Measurements from ENCODE around the gene AKAP8L. TPM values are rescaled to one million over a fixed set of nuclear protein-coding genes. Genes with fewer than 3 reads are reported as not detected.

The AKAP8L gene
- total RNA-seq, 1 experiment from 2014 or later: 106 TPM

- Histone ChIP-seq H3K9ac (ENCODE audit: low read length) (no peak overlapping the region), H2AFZ (ENCODE audit: low read depth, low read length, poor library complexity, severe bottlenecking) (no peak overlapping the region), H3K79me2 (ENCODE audit: insufficient read depth, low read length) (no peaks in the 10 kb centered on the region), H4K20me1 (ENCODE audit: insufficient read depth) (no peaks in the 10 kb centered on the region), H3K4me3 (replicated peaks in 1 of 2; ENCODE audit: low read depth in 1 of 2, low read length in 2 of 2) (no peak overlapping the region), H3K4me2 (ENCODE audit: low read length) (no peak overlapping the region), H3K9me2 (ENCODE audit: insufficient read depth) (no peaks in the 10 kb centered on the region), H3K27ac (ENCODE audit: low read depth, low read length) (no peak overlapping the region), H3K27me3 (ENCODE audit: insufficient read depth, low read length) (no peaks in the 10 kb centered on the region), H3K4me1 (ENCODE audit: control insufficient read depth in 1 of 2, insufficient read depth in 2 of 2, low read length in 2 of 2) (peaks cover 5 to 9% of the 10 kb centered on the region in 2 experiments; a peak in 3 of 4 replicates), H3K9me3 (ENCODE audit: control insufficient read depth in 1 of 2, insufficient read depth in 1 of 2, low read depth in 1 of 2, low read length in 2 of 2) (no peaks in the 10 kb centered on the region), H3K36me3 (ENCODE audit: control insufficient read depth in 1 of 2, insufficient read depth in 2 of 2, low read length in 2 of 2) (no peaks in the 10 kb centered on the region)
- intact Hi-C loops (cut with micrococcal nuclease): loop anchor here (10.0 kb wide), 1 partner anchor 98 kb away; no protein-coding TSS in a partner anchor
- POLR2A ChIA-PET: no interaction called here
- RAD21 ChIA-PET (ENCODE audit: low non-redundant PET in 1 of 2, low total read pairs in 2 of 2, uncharacterized antibody in 2 of 2, unreplicated experiment in 2 of 2): no interaction called here
- DNase-seq (ENCODE audit: low read depth, low spot score) (peak; percentile 27), ATAC-seq (peak; percentile 15; the same call in 1 of the 2 replicates)
- BruUV-seq (replicated peaks): no TSS peak
- TF ChIP-seq CBX3 (IDR thresholded peaks at IDR 0.05; ENCODE audit: low read depth) (no peak), MAX (IDR thresholded peaks at IDR 0.05) (no peak), SP1 (IDR thresholded peaks at IDR 0.05; ENCODE audit: low read depth) (no peak), EGR1 (IDR thresholded peaks at IDR 0.05; ENCODE audit: low read depth) (no peak), YY1 (IDR thresholded peaks at IDR 0.05; ENCODE audit: extremely low read depth, insufficient replicate concordance, low read depth, low read length) (no peak), ELF1 (IDR thresholded peaks at IDR 0.05; ENCODE audit: borderline replicate concordance, low read depth) (no peak), EZH2phosphoT487 (IDR thresholded peaks at IDR 0.05; ENCODE audit: borderline replicate concordance) (no peak), CEBPB (IDR thresholded peaks at IDR 0.05; ENCODE audit: low read depth) (no peak), EZH2 (IDR thresholded peaks at IDR 0.05) (no peak), POLR2A (IDR thresholded peaks at IDR 0.05; ENCODE audit: borderline replicate concordance, extremely low read depth, insufficient read depth, insufficient read length) (no peak), RAD21 (IDR thresholded peaks at IDR 0.05; ENCODE audit: low read depth) (no peak), SIN3A (IDR thresholded peaks at IDR 0.05; ENCODE audit: low read depth) (no peak), ZNF274 (IDR thresholded peaks at IDR 0.05; ENCODE audit: low read depth, low read length) (no peak), TCF7L2 (IDR thresholded peaks at IDR 0.05; ENCODE audit: borderline replicate concordance, extremely low read depth, insufficient read depth, insufficient read length) (no peak), SRF (IDR thresholded peaks at IDR 0.05; ENCODE audit: low read depth) (no peak), JUND (IDR thresholded peaks at IDR 0.05) (no peak)
- TF ChIP-seq, protein P1, sequence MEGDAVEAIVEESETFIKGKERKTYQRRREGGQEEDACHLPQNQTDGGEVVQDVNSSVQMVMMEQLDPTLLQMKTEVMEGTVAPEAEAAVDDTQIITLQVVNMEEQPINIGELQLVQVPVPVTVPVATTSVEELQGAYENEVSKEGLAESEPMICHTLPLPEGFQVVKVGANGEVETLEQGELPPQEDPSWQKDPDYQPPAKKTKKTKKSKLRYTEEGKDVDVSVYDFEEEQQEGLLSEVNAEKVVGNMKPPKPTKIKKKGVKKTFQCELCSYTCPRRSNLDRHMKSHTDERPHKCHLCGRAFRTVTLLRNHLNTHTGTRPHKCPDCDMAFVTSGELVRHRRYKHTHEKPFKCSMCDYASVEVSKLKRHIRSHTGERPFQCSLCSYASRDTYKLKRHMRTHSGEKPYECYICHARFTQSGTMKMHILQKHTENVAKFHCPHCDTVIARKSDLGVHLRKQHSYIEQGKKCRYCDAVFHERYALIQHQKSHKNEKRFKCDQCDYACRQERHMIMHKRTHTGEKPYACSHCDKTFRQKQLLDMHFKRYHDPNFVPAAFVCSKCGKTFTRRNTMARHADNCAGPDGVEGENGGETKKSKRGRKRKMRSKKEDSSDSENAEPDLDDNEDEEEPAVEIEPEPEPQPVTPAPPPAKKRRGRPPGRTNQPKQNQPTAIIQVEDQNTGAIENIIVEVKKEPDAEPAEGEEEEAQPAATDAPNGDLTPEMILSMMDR (IDR thresholded peaks at IDR 0.05 in 2 of 3, conservative IDR thresholded peaks at IDR 0.05 in 1 of 3; ENCODE audit: borderline replicate concordance in 1 of 3, insufficient read depth in 1 of 3, low read depth in 2 of 3, low read length in 2 of 3): no peak
- TF ChIP-seq, protein P2, sequence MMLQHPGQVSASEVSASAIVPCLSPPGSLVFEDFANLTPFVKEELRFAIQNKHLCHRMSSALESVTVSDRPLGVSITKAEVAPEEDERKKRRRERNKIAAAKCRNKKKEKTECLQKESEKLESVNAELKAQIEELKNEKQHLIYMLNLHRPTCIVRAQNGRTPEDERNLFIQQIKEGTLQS (IDR thresholded peaks at IDR 0.05): no peak
- TF ChIP-seq, protein P3, sequence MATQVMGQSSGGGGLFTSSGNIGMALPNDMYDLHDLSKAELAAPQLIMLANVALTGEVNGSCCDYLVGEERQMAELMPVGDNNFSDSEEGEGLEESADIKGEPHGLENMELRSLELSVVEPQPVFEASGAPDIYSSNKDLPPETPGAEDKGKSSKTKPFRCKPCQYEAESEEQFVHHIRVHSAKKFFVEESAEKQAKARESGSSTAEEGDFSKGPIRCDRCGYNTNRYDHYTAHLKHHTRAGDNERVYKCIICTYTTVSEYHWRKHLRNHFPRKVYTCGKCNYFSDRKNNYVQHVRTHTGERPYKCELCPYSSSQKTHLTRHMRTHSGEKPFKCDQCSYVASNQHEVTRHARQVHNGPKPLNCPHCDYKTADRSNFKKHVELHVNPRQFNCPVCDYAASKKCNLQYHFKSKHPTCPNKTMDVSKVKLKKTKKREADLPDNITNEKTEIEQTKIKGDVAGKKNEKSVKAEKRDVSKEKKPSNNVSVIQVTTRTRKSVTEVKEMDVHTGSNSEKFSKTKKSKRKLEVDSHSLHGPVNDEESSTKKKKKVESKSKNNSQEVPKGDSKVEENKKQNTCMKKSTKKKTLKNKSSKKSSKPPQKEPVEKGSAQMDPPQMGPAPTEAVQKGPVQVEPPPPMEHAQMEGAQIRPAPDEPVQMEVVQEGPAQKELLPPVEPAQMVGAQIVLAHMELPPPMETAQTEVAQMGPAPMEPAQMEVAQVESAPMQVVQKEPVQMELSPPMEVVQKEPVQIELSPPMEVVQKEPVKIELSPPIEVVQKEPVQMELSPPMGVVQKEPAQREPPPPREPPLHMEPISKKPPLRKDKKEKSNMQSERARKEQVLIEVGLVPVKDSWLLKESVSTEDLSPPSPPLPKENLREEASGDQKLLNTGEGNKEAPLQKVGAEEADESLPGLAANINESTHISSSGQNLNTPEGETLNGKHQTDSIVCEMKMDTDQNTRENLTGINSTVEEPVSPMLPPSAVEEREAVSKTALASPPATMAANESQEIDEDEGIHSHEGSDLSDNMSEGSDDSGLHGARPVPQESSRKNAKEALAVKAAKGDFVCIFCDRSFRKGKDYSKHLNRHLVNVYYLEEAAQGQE (IDR thresholded peaks at IDR 0.05; ENCODE audit: low read depth): no peak
- CTCF ChIA-PET: no interaction called here
Measured at GRCh38 chr19:15456871-15457700, 38.3 kb upstream of the AKAP8L start.

All from HCT116 (cell line).